H1 (cell line): ENCODE data around the gene HOGA1. TPM values are rescaled to one million over a fixed set of nuclear protein-coding genes. Genes with fewer than 3 reads are reported as not detected.

Experiments
- MAX ChIP-seq: IDR thresholded peaks from 2 replicates; pipeline ENCODE4 v1.6.1; 2012; ENCODE audit warnings: inconsistent platforms
- polyA plus RNA-seq, 7 experiments: library from polyadenylated mRNA; depleted of rRNA in 3 of 7; stranded (reverse) in 5 of 7; unstranded in 2 of 7; fragments of >200 nt in 5 of 7; fragments of 200-250 nt in 2 of 7; gene quantifications; 1 replicate in 5 of 7; 2 replicates in 1 of 7; 4 replicates in 1 of 7; pipeline versions ENCODE4 v1.2.1 to v1.2.3, GENCODE V29; 2011 to 2013; ENCODE audit warnings: missing spikeins in 2 of 7, mixed read lengths in 2 of 7
- total RNA-seq: library from RNA; stranded (reverse); fragmentation: NEBNext Ultra II Directional; extraction: Animal tissue kit (Norgen Biotek cat#: 25700); gene quantifications from 2 replicates; pipeline ENCODE4 v1.2.1, GENCODE V29; 2021

The HOGA1 gene
- total and polyA plus RNA-seq, 2 of the 8 experiments (the other 6 are each of a cell fraction or from before 2014, with no cell fraction given): 0.28 to 1.00 TPM

- no peak for TF ChIP-seq MAX
Measured at GRCh38 chr10:97538411-97538810, 45.8 kb upstream of the HOGA1 start (continued).
